Thyroid gland (tissue), 4 donors: ENCODE data around the gene MTCL3.

Experiments
- DNase-seq, 2 donors: peaks; one replicate each; pipeline ENCODE4 v3.0.0-alpha.2; 2019
- H3K27ac ChIP-seq, 3 donors: fragments of 200-600 bp; sonication (generic); 1 replicate in 2 of 3; 2 replicates in 1 of 3; pipeline ENCODE4 v1.5.1; 2016 to 2019; ENCODE audit warnings: mild to moderate bottlenecking in 1 of 3, moderate library complexity in 1 of 3
- H3K27me3 ChIP-seq: fragments of 200-600 bp; sonication (generic); one replicate; pipeline ENCODE4 v1.5.1; 2019
- H3K36me3 ChIP-seq, 2 donors: fragments of 200-600 bp; sonication (generic); one replicate each; pipeline ENCODE4 v1.5.1; 2016 to 2019
- H3K4me1 ChIP-seq, 2 donors: fragments of 200-600 bp; sonication (generic); one replicate each; pipeline ENCODE4 v1.5.1; 2017 to 2019
- H3K4me3 ChIP-seq, 3 donors: fragments of 200-600 bp; sonication (generic); replicated peaks in 1 of 3; 1 replicate in 2 of 3; 2 replicates in 1 of 3; pipeline ENCODE4 v1.5.1; 2016; ENCODE audit warnings: mild to moderate bottlenecking in 1 of 3
- H3K9me3 ChIP-seq: fragments of 200-600 bp; sonication (generic); one replicate; pipeline ENCODE4 v1.5.1; 2017
- CTCF ChIP-seq, 6 experiments: fragments of 200-600 bp in 3 of 6; fragments of 450-650 bp in 3 of 6; sonication (generic) in 3 of 6; IDR thresholded peaks; one replicate each; pipeline ENCODE4 v1.5.1; 2016 to 2019; ENCODE audit warnings: antibody characterized with exemption in 6 of 6, mild to moderate bottlenecking in 2 of 6, inconsistent platforms in 1 of 6, moderate library complexity in 1 of 6
- POLR2A ChIP-seq, 2 donors: fragments of 450-650 bp; IDR thresholded peaks; one replicate each; pipeline ENCODE4 v1.6.1; 2017; ENCODE audit warnings: antibody characterized with exemption in 2 of 2, mild to moderate bottlenecking in 2 of 2, moderate library complexity in 1 of 2
- WGBS, 2 donors: methylation state at CpG; one replicate each; pipeline ENCODE4 v1.1.5; 2017; 5-methylcytosine and 5-hydroxymethylcytosine counted together
- intact Hi-C: fragments of 100-400 bp; cut with DNase I; formaldehyde crosslinking; loops from one replicate; pipeline ENCODE4 v1.15.1; 2023

MTCL3 gene

GRCh38 chr6:127464881-127465459 lies 54.2 kb downstream of the MTCL3 start:
- peak; percentile 67 to 68 for DNase-seq
- H3K4me3 ChIP-seq = no peak overlapping the region

GRCh38 chr6:127464161-127464880 lies 54.8 kb downstream of the MTCL3 start:
- no peak for DNase-seq
- Histone ChIP-seq H3K27ac (peak overlapping the region in 2 of 3 donors; percentile 7 to 20), H3K9me3 (no peaks in the 10 kb centered on the region), H3K36me3 (no peaks in the 10 kb centered on the region), H3K4me1 (peaks cover 0 to 7% of the 10 kb centered on the region in 2 donors), H3K27me3 (no peaks in the 10 kb centered on the region), H3K4me3 (no peak overlapping the region)
- intact Hi-C loops = no loop called here
- 32 to 54% methylated on average over 6 of the region's 6 CpGs for WGBS, 2 donors
- TF ChIP-seq CTCF (IDR thresholded peaks at IDR 0.05) = no peak
- no peak for TF ChIP-seq POLR2A (IDR thresholded peaks at IDR 0.05)

More at GRCh38 chr6:127464881-127465459, 54.2 kb downstream of the MTCL3 start:
- WGBS, 2 donors = 35 to 44% methylated on average over 3 of the region's 3 CpGs
- H3K9me3 ChIP-seq = no peaks in the 10 kb centered on the region
- peaks cover 0 to 7% of the 10 kb centered on the region in 2 donors for H3K4me1 ChIP-seq
- H3K27ac ChIP-seq = peak overlapping the region in 1 of 3 donors; percentile 20
- intact Hi-C loops = no loop called here
- TF ChIP-seq CTCF (IDR thresholded peaks at IDR 0.05) = peak; percentile 50 to 84 (median 64)
- no peak for TF ChIP-seq POLR2A (IDR thresholded peaks at IDR 0.05)
- no peaks in the 10 kb centered on the region for H3K27me3 ChIP-seq
- H3K36me3 ChIP-seq = no peaks in the 10 kb centered on the region

GRCh38 chr6:127463056-127463455 lies 56.1 kb downstream of the MTCL3 start:
- Histone ChIP-seq H3K4me3 (no peak overlapping the region), H3K36me3 (no peaks in the 10 kb centered on the region), H3K4me1 (peaks cover 0 to 7% of the 10 kb centered on the region in 2 donors), H3K9me3 (no peaks in the 10 kb centered on the region), H3K27me3 (no peaks in the 10 kb centered on the region), H3K27ac (no peak overlapping the region)
- WGBS, 2 donors = 80 to 85% methylated on average over 5 of the region's 5 CpGs
- TF ChIP-seq CTCF (IDR thresholded peaks at IDR 0.05) = no peak
- TF ChIP-seq POLR2A (IDR thresholded peaks at IDR 0.05) = no peak
- intact Hi-C loops = no loop called here
- DNase-seq = no peak

GRCh38 chr6:127462376-127462775 lies 56.8 kb downstream of the MTCL3 start:
- Histone ChIP-seq H3K4me1 (peaks cover 0 to 7% of the 10 kb centered on the region in 2 donors), H3K27ac (no peak overlapping the region), H3K4me3 (no peak overlapping the region), H3K9me3 (no peaks in the 10 kb centered on the region), H3K36me3 (no peaks in the 10 kb centered on the region), H3K27me3 (no peaks in the 10 kb centered on the region)
- 82 to 88% methylated on average over 2 of the region's 2 CpGs for WGBS, 2 donors
- DNase-seq = no peak
- TF ChIP-seq POLR2A (IDR thresholded peaks at IDR 0.05) (no peak), CTCF (IDR thresholded peaks at IDR 0.05) (no peak)
- intact Hi-C loops = no loop called here

- intact Hi-C loops = no loop called here
- no peaks in the 10 kb centered on the region for H3K36me3 ChIP-seq
- H3K27me3 ChIP-seq = no peaks in the 10 kb centered on the region
- no peak for DNase-seq
- no peak overlapping the region for H3K4me3 ChIP-seq
- no peaks in the 10 kb centered on the region for H3K9me3 ChIP-seq
- H3K4me1 ChIP-seq = peaks cover 0 to 7% of the 10 kb centered on the region in 2 donors
- WGBS, 2 donors = 86 to 87% methylated on average over 1 of the region's 1 CpG
- TF ChIP-seq CTCF (IDR thresholded peaks at IDR 0.05) (no peak), POLR2A (IDR thresholded peaks at IDR 0.05) (no peak)
- H3K27ac ChIP-seq = no peak overlapping the region
Measured at GRCh38 chr6:127460465-127460864, 58.7 kb downstream of the MTCL3 start.
